ENCODE results near the gene LRRK1. TPM values are rescaled to one million over a fixed set of nuclear protein-coding genes. Genes with fewer than 3 reads are reported as not detected.

Gene LRRK1
- total RNA-seq, 4 donors from 2014 or later, result 5.7 to 12.0 (median 10.0) TPM

GRCh38 chr15:101118615-101119014 lies 199.5 kb downstream of the LRRK1 start:
- H3K36me3 ChIP-seq, result no peaks in the 10 kb centered on the region
- WGBS, 2 donors, result 86 to 100% methylated on average over 2 to 5 of the region's 10 CpGs
- no peaks in the 10 kb centered on the region for H3K27me3 ChIP-seq
- intact Hi-C loops (cut with DNase I), result no loop called here
- no peak overlapping the region for H3K4me3 ChIP-seq
- H3K9me3 ChIP-seq, result no peaks in the 10 kb centered on the region
- no peak for TF ChIP-seq POLR2A (IDR thresholded peaks at IDR 0.05)
- TF ChIP-seq, protein P1, sequence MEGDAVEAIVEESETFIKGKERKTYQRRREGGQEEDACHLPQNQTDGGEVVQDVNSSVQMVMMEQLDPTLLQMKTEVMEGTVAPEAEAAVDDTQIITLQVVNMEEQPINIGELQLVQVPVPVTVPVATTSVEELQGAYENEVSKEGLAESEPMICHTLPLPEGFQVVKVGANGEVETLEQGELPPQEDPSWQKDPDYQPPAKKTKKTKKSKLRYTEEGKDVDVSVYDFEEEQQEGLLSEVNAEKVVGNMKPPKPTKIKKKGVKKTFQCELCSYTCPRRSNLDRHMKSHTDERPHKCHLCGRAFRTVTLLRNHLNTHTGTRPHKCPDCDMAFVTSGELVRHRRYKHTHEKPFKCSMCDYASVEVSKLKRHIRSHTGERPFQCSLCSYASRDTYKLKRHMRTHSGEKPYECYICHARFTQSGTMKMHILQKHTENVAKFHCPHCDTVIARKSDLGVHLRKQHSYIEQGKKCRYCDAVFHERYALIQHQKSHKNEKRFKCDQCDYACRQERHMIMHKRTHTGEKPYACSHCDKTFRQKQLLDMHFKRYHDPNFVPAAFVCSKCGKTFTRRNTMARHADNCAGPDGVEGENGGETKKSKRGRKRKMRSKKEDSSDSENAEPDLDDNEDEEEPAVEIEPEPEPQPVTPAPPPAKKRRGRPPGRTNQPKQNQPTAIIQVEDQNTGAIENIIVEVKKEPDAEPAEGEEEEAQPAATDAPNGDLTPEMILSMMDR (IDR thresholded peaks at IDR 0.05), result no peak
- no peak for DNase-seq
- no peak overlapping the region for H3K27ac ChIP-seq
- peaks cover 8 to 31% (median 15%) of the 10 kb centered on the region in 3 donors for H3K4me1 ChIP-seq

GRCh38 chr15:101119181-101119580 lies 200.0 kb downstream of the LRRK1 start:
- Histone ChIP-seq H3K27ac (no peak overlapping the region), H3K4me3 (no peak overlapping the region), H3K36me3 (no peaks in the 10 kb centered on the region), H3K27me3 (no peaks in the 10 kb centered on the region), H3K9me3 (no peaks in the 10 kb centered on the region), H3K4me1 (peaks cover 8 to 31% (median 15%) of the 10 kb centered on the region in 3 donors)
- TF ChIP-seq, protein P1 (IDR thresholded peaks at IDR 0.05), result no peak
- TF ChIP-seq POLR2A (IDR thresholded peaks at IDR 0.05), result no peak
- WGBS, 2 donors, result 79 to 82% methylated on average over 2 of the region's 2 CpGs
- DNase-seq, result no peak
- intact Hi-C loops (cut with DNase I), result no loop called here

Other genes with a start within 250 kb of the LRRK1 start
- gene ALDH1A3, start 39.5 kb upstream of the LRRK1 start, total RNA-seq, result 10 to 100 TPM; 31.9 to 63.0 (median 38.1) TPM

Data from esophagus squamous epithelium (tissue), 5 donors.